Measurements from ENCODE around the gene TCF3. TPM values are rescaled to one million over a fixed set of nuclear protein-coding genes. Genes with fewer than 3 reads are reported as not detected.

The TCF3 gene
- total RNA-seq, 1 donor from 2014 or later = 172 TPM

DNA sequence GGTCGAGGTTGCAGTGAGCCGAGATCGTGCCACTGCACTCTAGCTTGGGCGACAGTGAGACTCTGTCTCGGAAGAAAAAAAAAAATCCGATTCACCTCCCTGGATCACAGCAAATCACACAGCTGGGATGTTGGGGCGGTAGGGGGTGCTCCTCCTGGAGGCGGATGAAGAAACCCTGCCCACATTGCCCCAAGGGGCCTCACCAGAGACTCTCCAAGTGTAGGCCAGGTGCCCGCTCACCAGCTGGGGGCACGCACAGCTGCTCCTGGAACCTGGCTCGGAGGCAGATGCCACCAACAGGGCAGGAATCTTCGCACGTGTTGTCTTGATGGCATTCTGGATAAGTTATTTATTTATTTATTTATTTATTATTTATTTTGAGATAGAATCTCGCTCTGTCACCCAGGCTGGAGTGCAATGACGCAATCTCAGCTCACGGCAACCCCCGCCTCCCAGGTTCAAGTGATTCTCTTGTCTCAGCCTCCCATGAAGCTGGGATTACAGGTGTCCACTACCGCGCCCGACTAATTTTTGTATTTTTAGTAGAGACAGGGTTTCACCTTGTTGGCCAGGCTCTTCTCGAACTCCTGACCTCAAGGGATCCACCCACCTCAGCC lies 50.2 kb downstream of the TCF3 start:
- DNase-seq (ENCODE audit: low spot score) = no peak
- intact Hi-C loops (cut with micrococcal nuclease) = no loop called here
- no peaks in the 10 kb centered on the region for H3K27me3 Mint-ChIP-seq (ENCODE audit: insufficient read depth)
- H3K9me3 Mint-ChIP-seq = no peaks in the 10 kb centered on the region
- peaks cover 16% of the 10 kb centered on the region for H3K36me3 Mint-ChIP-seq (ENCODE audit: low read depth)
- H3K4me3 Mint-ChIP-seq = no peak overlapping the region
- H3K4me1 Mint-ChIP-seq (ENCODE audit: low read depth) = peaks cover 14% of the 10 kb centered on the region
- H3K27ac Mint-ChIP-seq = no peak overlapping the region

DNA sequence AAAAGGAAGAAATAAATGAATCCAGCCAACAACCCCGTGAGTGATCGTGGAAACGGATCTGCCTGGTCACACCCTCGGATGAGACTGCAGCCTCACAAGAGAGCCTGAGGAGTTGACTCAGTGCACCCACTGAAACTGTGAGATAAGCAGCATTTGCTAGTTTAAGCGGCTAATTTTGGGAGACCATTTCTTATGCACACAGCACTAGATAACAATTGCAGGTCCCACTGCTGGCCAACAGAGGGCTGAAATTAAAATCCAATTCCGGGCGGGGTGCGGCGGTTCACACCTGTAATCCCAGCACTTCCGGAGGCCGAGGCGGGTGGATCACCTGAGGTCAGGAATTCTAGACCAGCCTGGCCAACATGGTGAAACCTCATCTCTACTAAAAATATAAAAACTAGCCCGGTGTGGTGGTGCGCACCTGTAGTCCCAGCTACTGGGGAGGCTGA lies 50.8 kb downstream of the TCF3 start:
- H3K4me1 Mint-ChIP-seq (ENCODE audit: low read depth) = peaks cover 14% of the 10 kb centered on the region
- intact Hi-C loops (cut with micrococcal nuclease) = no loop called here
- no peak for DNase-seq (ENCODE audit: low spot score)
- no peaks in the 10 kb centered on the region for H3K9me3 Mint-ChIP-seq
- peaks cover 17% of the 10 kb centered on the region for H3K36me3 Mint-ChIP-seq (ENCODE audit: low read depth)
- no peaks in the 10 kb centered on the region for H3K27me3 Mint-ChIP-seq (ENCODE audit: insufficient read depth)
- no peak overlapping the region for H3K4me3 Mint-ChIP-seq
- no peak overlapping the region for H3K27ac Mint-ChIP-seq

DNA sequence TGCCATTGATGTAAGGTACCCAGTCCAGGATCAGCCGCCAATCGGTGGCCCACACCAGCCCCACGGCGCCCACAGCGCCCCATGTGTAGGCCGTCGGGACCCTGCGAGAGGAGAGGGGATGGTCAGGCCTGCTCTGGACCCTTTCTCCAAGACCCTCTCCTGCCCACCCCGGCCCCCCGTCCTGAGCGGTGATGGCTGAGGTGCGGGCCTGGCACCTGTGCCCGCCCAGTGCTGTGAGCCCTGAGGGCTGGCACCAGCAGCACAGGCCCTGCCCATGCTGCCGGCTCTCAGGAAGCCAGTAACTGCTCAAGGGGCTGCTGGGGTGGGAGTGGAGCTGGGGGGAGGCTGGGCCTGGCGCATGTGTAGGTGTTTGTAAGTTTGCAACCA lies 53.0 kb downstream of the TCF3 start:
- Mint-ChIP-seq H3K36me3 (ENCODE audit: low read depth) (peaks cover 17% of the 10 kb centered on the region), H3K27ac (no peak overlapping the region), H3K4me3 (no peak overlapping the region), H3K9me3 (no peaks in the 10 kb centered on the region), H3K4me1 (ENCODE audit: low read depth) (peaks cover 7% of the 10 kb centered on the region), H3K27me3 (ENCODE audit: insufficient read depth) (no peaks in the 10 kb centered on the region)
- intact Hi-C loops (cut with micrococcal nuclease) = no loop called here
- no peak for DNase-seq (ENCODE audit: low spot score)

DNA sequence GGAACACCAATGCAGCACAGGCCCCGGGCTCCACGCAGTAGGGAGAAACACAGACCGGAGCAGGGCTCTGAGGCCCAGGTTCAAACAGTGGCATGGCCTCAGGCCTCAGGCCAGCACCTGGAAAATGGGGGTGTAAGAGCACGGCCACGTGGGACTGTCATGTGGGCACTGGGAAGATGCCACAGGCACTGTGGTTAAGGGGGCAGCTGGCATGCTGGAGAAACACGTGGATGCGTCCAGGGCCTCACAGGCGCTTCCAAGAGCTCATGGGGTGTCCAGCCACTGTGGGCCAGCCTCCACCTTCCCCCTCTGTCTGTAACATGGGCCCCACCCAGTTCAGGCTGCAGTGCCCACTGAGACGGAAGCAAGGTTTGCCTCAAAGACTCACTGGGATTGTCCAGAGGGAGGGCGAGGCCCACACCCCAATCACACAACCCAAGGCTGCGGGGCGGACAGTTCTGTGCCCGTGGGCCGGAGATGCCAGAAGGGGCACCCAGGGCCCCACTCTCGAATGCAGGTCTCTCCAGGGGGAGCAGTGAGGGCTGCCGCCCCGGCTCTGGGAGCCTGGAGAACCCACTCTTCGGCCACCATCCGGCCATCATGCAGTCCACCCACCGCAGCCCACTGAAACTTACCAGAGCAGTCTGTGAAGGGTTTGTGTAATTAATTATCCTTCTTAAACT lies 53.5 kb downstream of the TCF3 start:
- Mint-ChIP-seq H3K27me3 (ENCODE audit: insufficient read depth) (no peaks in the 10 kb centered on the region), H3K9me3 (no peaks in the 10 kb centered on the region), H3K4me3 (no peak overlapping the region), H3K27ac (no peak overlapping the region), H3K4me1 (ENCODE audit: low read depth) (peaks cover 7% of the 10 kb centered on the region), H3K36me3 (ENCODE audit: low read depth) (peaks cover 17% of the 10 kb centered on the region)
- intact Hi-C loops (cut with micrococcal nuclease) = no loop called here
- no peak for DNase-seq (ENCODE audit: low spot score)

DNA sequence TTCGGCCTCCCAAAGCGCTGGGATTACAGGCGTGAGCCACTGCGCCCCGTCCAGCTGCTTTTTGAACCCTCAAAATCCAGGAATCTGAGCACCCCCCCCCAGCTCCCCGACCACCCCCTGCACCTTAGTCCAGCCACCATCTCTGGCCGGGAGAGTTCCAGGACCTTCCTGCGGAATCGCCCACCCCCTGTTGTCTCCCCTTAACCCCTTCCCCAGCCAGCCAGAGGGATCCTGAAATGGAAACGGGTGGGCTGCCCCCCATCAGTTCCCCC lies 59.0 kb downstream of the TCF3 start:
- H3K4me1 Mint-ChIP-seq (ENCODE audit: low read depth) = peaks cover 20% of the 10 kb centered on the region
- intact Hi-C loops (cut with micrococcal nuclease) = loop anchor here (2.0 to 5.0 kb wide), 3 partner anchors 103 to 316 kb away; partner anchors contain the start of genes FAM174C, PCSK4, REEP6 and REXO1
- H3K27me3 Mint-ChIP-seq (ENCODE audit: insufficient read depth) = no peaks in the 10 kb centered on the region
- H3K9me3 Mint-ChIP-seq = no peaks in the 10 kb centered on the region
- no peak for DNase-seq (ENCODE audit: low spot score)
- H3K27ac Mint-ChIP-seq = no peak overlapping the region
- peak overlapping the region; percentile 88 for H3K4me3 Mint-ChIP-seq
- H3K36me3 Mint-ChIP-seq (ENCODE audit: low read depth) = peaks cover 16% of the 10 kb centered on the region

DNA sequence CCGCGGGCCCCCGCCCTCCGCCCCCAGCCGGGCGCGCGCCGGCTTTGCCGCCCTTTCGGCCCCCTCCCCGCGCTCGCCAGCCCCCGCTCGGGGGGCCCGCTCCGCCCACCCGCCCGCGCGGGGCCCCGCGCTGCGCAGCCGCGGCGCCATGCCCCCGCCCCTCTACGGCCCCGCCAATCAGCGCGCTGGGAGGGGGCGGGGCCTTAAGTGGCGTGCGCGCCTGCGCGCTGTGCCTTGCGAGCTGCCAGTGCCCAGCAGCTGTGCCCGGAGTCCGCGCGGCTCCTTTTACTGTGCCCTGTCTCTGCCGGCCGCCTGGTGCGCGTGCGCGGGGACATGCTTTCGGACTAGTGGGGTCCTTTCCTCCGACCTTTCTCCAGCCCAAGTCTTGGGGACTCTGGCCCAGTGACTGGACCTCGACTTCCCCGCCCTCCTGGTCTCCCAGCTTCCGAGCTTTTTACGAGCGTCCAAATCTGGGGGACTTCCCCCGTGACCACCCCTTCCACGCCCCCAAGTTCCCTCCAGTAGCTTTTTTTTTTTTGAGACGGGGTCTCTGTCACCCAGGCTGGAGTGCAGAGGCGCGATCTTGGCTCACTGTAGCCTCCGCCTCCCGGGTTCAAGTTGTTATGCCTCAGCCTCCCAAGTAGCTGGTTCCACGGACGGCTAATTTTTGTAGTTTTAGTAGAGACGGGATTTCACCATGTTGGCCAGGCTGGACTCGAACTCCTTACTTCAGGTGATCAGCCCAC lies 59.5 kb downstream of the TCF3 start, which contains the start of gene MBD3:
MBD3 (minus strand) TSS at position 111 of the 746 bp plus-strand sequence. CDS start 234 bp downstream, outside the sequence.
- Mint-ChIP-seq H3K4me3 (peak within 1 kb of the TSS; percentile 91), H3K27me3 (ENCODE audit: insufficient read depth) (no peaks in the 10 kb centered on the region), H3K36me3 (ENCODE audit: low read depth) (peaks cover 15% of the 10 kb centered on the region), H3K4me1 (ENCODE audit: low read depth) (peaks cover 20% of the 10 kb centered on the region), H3K9me3 (no peaks in the 10 kb centered on the region), H3K27ac (peak within 1 kb of the TSS; percentile 91)
- DNase-seq (ENCODE audit: low spot score) = peak; percentile 87
- intact Hi-C loops (cut with micrococcal nuclease) = loop anchor here (1.0 to 5.0 kb wide), 5 partner anchors 12 to 316 kb away; partner anchors contain the start of genes FAM174C, PCSK4, REEP6 and REXO1

DNA sequence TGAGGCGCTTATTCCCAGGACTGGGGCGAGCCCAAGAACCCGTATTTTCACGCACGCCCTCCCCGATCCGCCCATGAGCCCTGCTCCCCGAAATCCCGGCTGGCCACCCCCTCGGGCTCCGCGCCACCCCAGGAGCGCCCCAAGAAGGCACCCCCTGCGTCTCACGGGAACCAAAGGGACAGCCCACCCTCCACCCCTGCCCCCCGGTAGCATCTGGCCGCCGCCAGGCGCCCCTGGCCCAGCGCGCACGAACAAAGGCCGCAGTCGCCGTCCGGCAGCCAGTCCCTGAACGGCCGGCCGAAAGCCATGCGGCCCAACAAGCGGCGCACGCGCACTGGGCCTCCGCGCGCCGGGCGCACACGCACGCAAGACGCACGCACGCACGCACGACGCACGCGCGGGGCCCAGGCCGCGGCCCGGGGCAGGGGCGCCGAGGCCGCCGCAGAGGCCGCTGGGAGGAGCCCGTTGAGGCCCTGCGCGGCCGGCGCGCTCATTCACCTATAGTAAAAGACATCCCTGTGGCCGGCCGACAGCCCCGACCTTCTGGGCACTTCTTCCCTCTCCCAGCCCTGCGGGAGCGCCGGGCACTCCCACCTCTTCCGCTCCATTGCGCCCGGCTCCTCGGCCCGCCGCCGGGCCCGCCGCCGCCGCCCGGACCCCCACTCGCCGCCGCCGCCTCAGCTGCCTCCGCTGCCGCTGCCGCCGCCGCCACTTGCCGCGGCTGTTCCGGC lies 60.2 kb downstream of the TCF3 start:
- Mint-ChIP-seq H3K4me3 (peak overlapping the region; percentile 91), H3K27ac (peak overlapping the region; percentile 91), H3K36me3 (ENCODE audit: low read depth) (peaks cover 7% of the 10 kb centered on the region), H3K27me3 (ENCODE audit: insufficient read depth) (no peaks in the 10 kb centered on the region), H3K4me1 (ENCODE audit: low read depth) (peaks cover 20% of the 10 kb centered on the region), H3K9me3 (no peaks in the 10 kb centered on the region)
- DNase-seq (ENCODE audit: low spot score) = peak; percentile 85
- intact Hi-C loops (cut with micrococcal nuclease) = loop anchor here (1.0 to 5.0 kb wide), 5 partner anchors 13 to 315 kb away; partner anchors contain the start of genes FAM174C, PCSK4, REEP6 and REXO1

DNA sequence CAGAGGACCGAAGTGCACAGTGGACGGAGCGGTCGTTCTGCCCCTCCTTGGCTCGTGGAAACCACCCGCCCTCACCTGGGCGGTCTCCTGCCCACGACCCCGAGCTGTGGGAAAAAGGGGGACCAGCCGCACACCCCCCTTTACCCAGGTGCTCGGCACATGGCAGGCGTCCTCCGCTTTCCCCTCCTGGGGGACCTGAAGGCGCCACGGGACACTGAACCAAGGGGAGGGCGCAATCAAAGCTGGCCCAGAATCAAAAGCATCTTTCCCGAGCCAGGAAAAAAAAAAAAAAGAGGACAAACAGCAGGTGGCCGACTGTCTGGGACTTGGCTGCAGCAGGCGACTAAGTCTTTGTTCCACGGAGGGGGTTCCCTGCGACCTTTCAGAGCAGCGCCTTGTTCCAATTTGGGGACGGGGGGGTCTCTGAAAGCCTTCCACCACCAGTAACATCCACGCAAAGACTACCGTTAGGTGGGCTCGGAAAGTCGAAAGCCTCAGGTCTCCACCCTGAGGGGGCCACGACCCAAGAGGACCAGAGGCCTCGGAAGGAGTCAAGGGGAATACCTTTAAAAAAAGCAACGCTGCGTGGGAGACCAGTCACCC lies 60.9 kb downstream of the TCF3 start:
- no peak for DNase-seq (ENCODE audit: low spot score)
- Mint-ChIP-seq H3K36me3 (ENCODE audit: low read depth) (peaks cover 7% of the 10 kb centered on the region), H3K27me3 (ENCODE audit: insufficient read depth) (no peaks in the 10 kb centered on the region), H3K9me3 (no peaks in the 10 kb centered on the region), H3K4me3 (peak overlapping the region; percentile 91), H3K27ac (peak overlapping the region; percentile 91), H3K4me1 (ENCODE audit: low read depth) (peaks cover 20% of the 10 kb centered on the region)
- intact Hi-C loops (cut with micrococcal nuclease) = loop anchor here (1.0 to 5.0 kb wide), 6 partner anchors 14 to 314 kb away; partner anchors contain the start of genes FAM174C, MEX3D, PCSK4 and REEP6

DNA sequence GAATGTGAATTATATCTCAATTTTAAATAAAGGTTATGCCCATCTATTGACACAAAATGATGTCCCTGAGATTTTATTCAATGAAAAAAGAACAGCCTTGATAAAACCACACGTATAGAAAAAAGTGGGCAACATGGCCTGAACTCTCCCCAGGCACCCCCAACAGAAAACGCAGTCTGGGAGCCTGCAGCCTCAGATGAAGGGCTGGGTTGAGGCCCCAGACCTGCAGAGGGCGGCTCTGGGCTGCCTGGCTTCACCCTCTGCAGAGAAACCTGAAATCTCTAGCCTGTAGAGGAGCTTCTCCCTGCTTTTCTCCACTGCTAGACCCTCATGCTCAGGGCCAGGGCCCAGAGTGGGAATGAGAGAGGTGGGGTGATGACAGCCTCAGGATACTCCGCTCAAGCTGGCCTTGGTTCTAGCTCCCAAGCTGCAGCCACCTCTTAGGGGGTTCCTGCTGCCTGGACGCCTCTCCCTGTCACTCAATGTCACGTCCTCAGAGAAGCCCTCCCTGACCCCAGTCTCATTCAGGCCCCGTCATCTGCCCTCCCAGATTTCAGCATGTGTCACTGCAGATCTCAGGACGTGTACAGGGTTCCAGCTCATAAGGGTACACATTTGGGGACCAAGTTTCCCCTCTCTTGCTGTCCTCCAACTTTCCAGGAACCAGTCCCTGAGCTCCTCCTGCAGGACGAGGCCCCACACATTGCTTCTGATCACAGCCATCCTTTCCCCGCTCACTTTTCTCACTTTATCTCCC lies 61.6 kb downstream of the TCF3 start:
- peaks cover 7% of the 10 kb centered on the region for H3K36me3 Mint-ChIP-seq (ENCODE audit: low read depth)
- DNase-seq (ENCODE audit: low spot score) = no peak
- H3K9me3 Mint-ChIP-seq = no peaks in the 10 kb centered on the region

DNA sequence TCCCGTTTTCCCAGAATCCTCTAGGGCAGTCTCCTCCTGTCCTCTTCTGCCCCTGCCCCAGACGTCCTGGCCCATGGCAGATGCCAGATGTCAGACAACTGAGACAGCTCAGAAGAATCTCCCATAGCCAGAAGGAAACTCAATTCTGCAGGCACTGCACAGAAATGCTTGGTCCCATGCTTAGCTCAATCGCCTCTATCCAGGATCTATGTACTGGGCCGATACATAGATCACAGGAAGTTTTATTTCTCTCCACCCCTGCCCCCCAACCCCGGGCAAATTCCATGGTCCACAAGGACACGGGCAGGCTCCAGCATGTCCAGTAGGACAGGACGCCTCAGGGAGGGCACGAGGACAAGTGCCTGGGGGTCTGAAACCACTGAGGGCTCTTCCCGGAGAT lies 64.5 kb downstream of the TCF3 start:
- H3K27ac Mint-ChIP-seq = no peak overlapping the region
- DNase-seq (ENCODE audit: low spot score) = no peak
- H3K4me1 Mint-ChIP-seq (ENCODE audit: low read depth) = peaks cover 24% of the 10 kb centered on the region
- intact Hi-C loops (cut with micrococcal nuclease) = no loop called here
- no peaks in the 10 kb centered on the region for H3K9me3 Mint-ChIP-seq
- H3K27me3 Mint-ChIP-seq (ENCODE audit: insufficient read depth) = no peaks in the 10 kb centered on the region
- peaks cover 15% of the 10 kb centered on the region for H3K36me3 Mint-ChIP-seq (ENCODE audit: low read depth)
- no peak overlapping the region for H3K4me3 Mint-ChIP-seq

More for the DNA sequence above, 61.6 kb downstream of the TCF3 start:
- peaks cover 24% of the 10 kb centered on the region for H3K4me1 Mint-ChIP-seq (ENCODE audit: low read depth)
- no peaks in the 10 kb centered on the region for H3K27me3 Mint-ChIP-seq (ENCODE audit: insufficient read depth)
- H3K4me3 Mint-ChIP-seq = peak overlapping the region; percentile 91
- intact Hi-C loops (cut with micrococcal nuclease) = loop anchor here (2.0 to 5.0 kb wide), 2 partner anchors 22 to 314 kb away; partner anchors contain the start of genes FAM174C and MEX3D
- peak overlapping the region; percentile 91 for H3K27ac Mint-ChIP-seq

DNA sequence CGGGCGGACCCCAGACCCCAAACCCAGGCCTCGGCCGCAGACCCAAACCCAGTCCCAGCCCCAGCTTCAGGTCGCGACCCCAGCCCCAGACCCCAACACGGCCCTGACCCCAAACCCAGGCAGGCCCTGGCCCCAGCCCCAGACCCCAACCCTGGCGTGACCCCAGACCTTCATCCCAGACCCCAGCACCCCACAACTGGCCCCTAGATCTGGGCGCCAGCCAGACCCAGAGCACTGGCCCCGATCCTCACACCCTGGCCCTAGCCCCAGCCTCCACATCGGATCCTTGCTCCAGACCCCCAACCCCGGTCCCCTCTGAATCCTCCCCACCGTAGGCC lies 67.2 kb downstream of the TCF3 start:
- no peak overlapping the region for H3K27ac Mint-ChIP-seq
- no peak overlapping the region for H3K4me3 Mint-ChIP-seq
- H3K36me3 Mint-ChIP-seq (ENCODE audit: low read depth) = peaks cover 17% of the 10 kb centered on the region
- H3K27me3 Mint-ChIP-seq (ENCODE audit: insufficient read depth) = no peaks in the 10 kb centered on the region
- DNase-seq (ENCODE audit: low spot score) = no peak
- intact Hi-C loops (cut with micrococcal nuclease) = no loop called here
- no peaks in the 10 kb centered on the region for H3K9me3 Mint-ChIP-seq
- H3K4me1 Mint-ChIP-seq (ENCODE audit: low read depth) = peaks cover 11% of the 10 kb centered on the region
